Endothelial cell of umbilical vein (primary cell): ENCODE measurements around the gene FOXM1. TPM values are rescaled to one million over a fixed set of nuclear protein-coding genes. Genes with fewer than 3 reads are reported as not detected.

Experiments
- BruUV-seq: library from RNA; stranded (reverse); fragments of 400-500 nt; replicated peaks from 2 replicates; lab custom pipeline; 2021; lab: Mats Ljungman, UMichigan
- CTCF ChIA-PET: fragments of 300-600, 350-600 bp; sonication (Branson Sonifier 250); formaldehyde crosslinking; loops from one replicate; lab custom pipeline; 2021; ENCODE audit warnings: antibody characterized with exemption, inconsistent platforms; lab: Charles Lee
- POLR2A ChIA-PET: fragments of 300-600, 350-600 bp; sonication (Branson Sonifier 250); formaldehyde crosslinking; loops from one replicate; lab custom pipeline; 2021; ENCODE audit warnings: antibody characterized with exemption, inconsistent platforms; lab: Charles Lee
- DNase-seq: peaks from one replicate; pipeline ENCODE4 v3.0.0-alpha.2; 2011; ENCODE audit warnings: low read depth, low spot score
- FAIRE-seq: peaks from 2 replicates; lab custom pipeline; 2011; peaks lifted over from hg19 to GRCh38; lab: Jason Lieb, UNC
- H2AFZ ChIP-seq: 2 replicates; pipeline ENCODE4 v1.6.0; 2012; ENCODE audit warnings: low read depth, low read length, control low read depth, inconsistent platforms
- H3K27ac ChIP-seq: 2 replicates; pipeline ENCODE4 v1.5.1; 2011; ENCODE audit warnings: low read depth, mild to moderate bottlenecking, control low read depth, low read length, moderate library complexity; ENCODE audit not compliant: insufficient read depth
- H3K27me3 ChIP-seq, 2 experiments: 2 replicates each; pipeline versions ENCODE4 v1.6.0 to v1.6.1; 2011; ENCODE audit warnings: low read length in 2 of 2, mixed read lengths in 1 of 2; ENCODE audit not compliant: control insufficient read depth in 2 of 2, insufficient read depth in 2 of 2
- H3K36me3 ChIP-seq, 2 experiments: 2 replicates in 1 of 2; 3 replicates in 1 of 2; pipeline ENCODE4 v1.5.1; 2011; ENCODE audit warnings: low read length in 2 of 2, mild to moderate bottlenecking in 1 of 2, moderate library complexity in 1 of 2; ENCODE audit not compliant: control insufficient read depth in 2 of 2, insufficient read depth in 2 of 2; ENCODE audit errors: extremely low read depth in 1 of 2
- H3K4me1 ChIP-seq: 3 replicates; pipeline ENCODE4 v1.5.1; 2011; ENCODE audit warnings: mild to moderate bottlenecking, low read length; ENCODE audit not compliant: control insufficient read depth, insufficient read depth; ENCODE audit errors: extremely low read depth
- H3K4me2 ChIP-seq: 2 replicates; pipeline ENCODE4 v1.6.1; 2011; ENCODE audit warnings: low read length, control low read depth, mixed read lengths; ENCODE audit not compliant: insufficient read depth
- H3K4me3 ChIP-seq, 3 experiments: fragments of 200-600 bp in 1 of 3; sonication (generic), shearing (Covaris generic) in 1 of 3; replicated peaks in 1 of 3; 2 replicates each; pipeline ENCODE4 v1.5.1; 2011 to 2016; ENCODE audit warnings: control low read depth in 3 of 3, low read length in 3 of 3, mild to moderate bottlenecking in 2 of 3, inconsistent platforms in 1 of 3, low read depth in 1 of 3, moderate library complexity in 1 of 3; ENCODE audit not compliant: insufficient read depth in 1 of 3
- H3K79me2 ChIP-seq: 2 replicates; pipeline ENCODE4 v1.6.0; 2012; ENCODE audit warnings: low read length, inconsistent platforms; ENCODE audit not compliant: control insufficient read depth, insufficient read depth
- H3K9ac ChIP-seq: replicated peaks from 2 replicates; pipeline ENCODE3; 2011; ENCODE audit warnings: low read length, control low read depth; ENCODE audit not compliant: insufficient read depth; ENCODE audit errors: extremely low read depth
- H3K9me1 ChIP-seq: replicated peaks from 3 replicates; pipeline ENCODE4 v1.6.0; 2011; ENCODE audit warnings: mild to moderate bottlenecking, low read length; ENCODE audit not compliant: control insufficient read depth, insufficient read depth; ENCODE audit errors: extremely low read depth
- H3K9me3 ChIP-seq: replicated peaks from 2 replicates; pipeline ENCODE4 v1.5.1; 2012; ENCODE audit warnings: low read length, inconsistent platforms; ENCODE audit not compliant: control insufficient read depth, insufficient read depth
- H4K20me1 ChIP-seq: replicated peaks from 2 replicates; pipeline ENCODE3; 2011; ENCODE audit warnings: mild to moderate bottlenecking, low read length; ENCODE audit not compliant: control insufficient read depth, insufficient read depth; ENCODE audit errors: extremely low read depth
- CTCF ChIP-seq, 2 donors: IDR thresholded peaks; 1 replicate in 1 of 2; 2 replicates in 1 of 2; pipeline ENCODE4 v1.5.1; 2011; ENCODE audit warnings: low read length in 2 of 2, mild to moderate bottlenecking in 2 of 2, moderate library complexity in 2 of 2, control low read depth in 1 of 2, inconsistent platforms in 1 of 2, low read depth in 1 of 2; ENCODE audit not compliant: insufficient read depth in 1 of 2; ENCODE audit errors: extremely low read depth in 1 of 2
- FOS ChIP-seq: IDR thresholded peaks from 2 replicates; pipeline ENCODE4 v1.6.1; 2011; ENCODE audit warnings: mild to moderate bottlenecking, low read length, moderate library complexity, borderline replicate concordance; ENCODE audit not compliant: insufficient read depth
- GATA2 ChIP-seq: IDR thresholded peaks from 2 replicates; pipeline ENCODE4 v1.7.0; 2011; ENCODE audit warnings: low read depth, mild to moderate bottlenecking, moderate library complexity, mixed read lengths, low read length; ENCODE audit not compliant: insufficient read length, insufficient read depth
- JUN ChIP-seq: IDR thresholded peaks from 2 replicates; pipeline ENCODE4 v1.6.1; 2011; ENCODE audit warnings: borderline replicate concordance, low read depth; ENCODE audit not compliant: insufficient read length, insufficient read depth
- MAX ChIP-seq: IDR thresholded peaks from 2 replicates; pipeline ENCODE4 v1.6.1; 2011; ENCODE audit not compliant: insufficient read depth, insufficient read length
- POLR2AphosphoS5 ChIP-seq: IDR thresholded peaks from 2 replicates; pipeline ENCODE4 v1.6.1; 2012; ENCODE audit warnings: low read depth, mild to moderate bottlenecking, control low read depth, low read length, moderate library complexity; ENCODE audit not compliant: insufficient read depth
- dilution Hi-C: fragments of 300-500 bp; cut with MboI; formaldehyde crosslinking; loops from one replicate; pipeline ENCODE4 v1.15.0; 2019; ENCODE audit warnings: low sequenced_read_pairs; ENCODE audit not compliant: extremely low pct_ligation_motif_present
- intact Hi-C: fragments of 100-400 bp; cut with micrococcal nuclease; formaldehyde crosslinking; loops from one replicate; pipeline ENCODE4 v1.10.0; 2022
- polyA plus RNA-seq, 4 experiments: library from polyadenylated mRNA; depleted of rRNA in 3 of 4; stranded (reverse) in 3 of 4; unstranded in 1 of 4; fragments of >200 nt; gene quantifications; 2 replicates each; pipeline versions ENCODE4 v1.2.1 to v1.2.3, GENCODE V29; 2011 to 2012; ENCODE audit warnings: missing spikeins in 1 of 4
- total RNA-seq: library from RNA; stranded (reverse); gene quantifications from 2 replicates; pipeline ENCODE4 v1.2.3, GENCODE V29; 2021

The FOXM1 gene
- total and polyA plus RNA-seq, 2 donors (not counting 3 experiments of a cell fraction or from before 2014, with no cell fraction given) = 43.5 to 136 TPM

GRCh38 chr12:2919249-2919648 is 42.3 kb upstream of the FOXM1 start:
- dilution Hi-C loops = no loop called here
- H3K9me3 ChIP-seq = no peaks in the 10 kb centered on the region
- CTCF ChIA-PET = interaction anchor here (0.5 to 1.9 kb wide), 3 partner anchors 11 to 115 kb away, joined by 3 to 7 read pairs (median 3); no protein-coding TSS in a partner anchor
- H2AFZ ChIP-seq = no peak overlapping the region
- H3K9ac ChIP-seq = no peak overlapping the region
- peak overlapping the region; percentile 57 for H3K4me2 ChIP-seq
- H4K20me1 ChIP-seq = no peaks in the 10 kb centered on the region
- DNase-seq (peak; percentile 70), FAIRE-seq (peak; percentile 75)
- peaks cover 5% of the 10 kb centered on the region for H3K79me2 ChIP-seq
- BruUV-seq = no TSS peak
- H3K9me1 ChIP-seq = no peaks in the 10 kb centered on the region
- intact Hi-C loops = no loop called here
- no peaks in the 10 kb centered on the region for H3K27me3 ChIP-seq
- H3K36me3 ChIP-seq = peaks cover 4 to 18% of the 10 kb centered on the region in 2 experiments
- POLR2A ChIA-PET = no interaction called here
- H3K27ac ChIP-seq = no peak overlapping the region
- H3K4me1 ChIP-seq = peaks cover 11% of the 10 kb centered on the region
- TF ChIP-seq POLR2AphosphoS5 (peak; percentile 35), FOS (peak; percentile 35), GATA2 (peak; percentile 95), CTCF (IDR thresholded peaks at IDR 0.05; ENCODE audit: extremely low read depth in 1 of 2, insufficient read depth in 1 of 2, low read depth in 1 of 2, low read length in 2 of 2) (no peak), MAX (no peak), JUN (peak; percentile 25)
- H3K4me3 ChIP-seq = no peak overlapping the region
